HepG2 (cell line): ENCODE data around the gene HEPACAM. TPM values are rescaled to one million over a fixed set of nuclear protein-coding genes. Genes with fewer than 3 reads are reported as not detected.
A peak's percentile ranks its signal among the peaks of the same experiment; 100 is the strongest.

Experiments
- ATF6 ChIP-seq: sonication (generic); formaldehyde crosslinking; conservative IDR thresholded peaks from 2 replicates; pipeline ENCODE4 v1.4.0; 2020; ENCODE audit warnings: missing genetic modification reagents
- BCLAF1 ChIP-seq: fragments of 450-650 bp; IDR thresholded peaks from 2 replicates; pipeline ENCODE4 v1.6.1; 2017; ENCODE audit warnings: mild to moderate bottlenecking
- HNF1B ChIP-seq: sonication (generic); formaldehyde crosslinking; IDR thresholded peaks from 2 replicates; pipeline ENCODE4 v1.5.1; 2020; ENCODE audit warnings: mild to moderate bottlenecking, moderate library complexity, missing genetic modification reagents
- KAT2B ChIP-seq: fragments of 150-350 bp; IDR thresholded peaks from 2 replicates; pipeline ENCODE4 v1.6.1; 2014; ENCODE audit warnings: low read depth, low read length, borderline replicate concordance
- MIXL1 ChIP-seq: IDR thresholded peaks from 2 replicates; pipeline ENCODE4 v1.6.1; 2016
- POLR2AphosphoS5 ChIP-seq: IDR thresholded peaks from 2 replicates; pipeline ENCODE4 v1.6.1; 2012; ENCODE audit warnings: low read depth, low read length
- TCF7L2 ChIP-seq: IDR thresholded peaks from 2 replicates; pipeline ENCODE4 v1.6.1; 2011; ENCODE audit warnings: mild to moderate bottlenecking, low read depth, low read length, moderate library complexity
- TFE3 ChIP-seq: IDR thresholded peaks from 2 replicates; pipeline ENCODE4 v1.6.1; 2016
- ZNF224 ChIP-seq: sonication (generic); formaldehyde crosslinking; IDR thresholded peaks from 2 replicates; pipeline ENCODE4 v1.5.0; 2020; ENCODE audit warnings: mild to moderate bottlenecking, missing genetic modification reagents
- ZNF343 ChIP-seq: sonication (generic); formaldehyde crosslinking; IDR thresholded peaks from 2 replicates; pipeline ENCODE4 v1.4.0; 2020; ENCODE audit warnings: mild to moderate bottlenecking, missing genetic modification reagents
- ZNF607 ChIP-seq: sonication (generic); formaldehyde crosslinking; IDR thresholded peaks from 2 replicates; pipeline ENCODE4 v1.5.1; 2020; ENCODE audit warnings: missing genetic modification reagents, mild to moderate bottlenecking, borderline replicate concordance
- ZNF878 ChIP-seq: sonication (generic); formaldehyde crosslinking; IDR thresholded peaks from 2 replicates; pipeline ENCODE4 v1.8.1; 2023; ENCODE audit warnings: mild to moderate bottlenecking, missing genetic modification reagents, moderate library complexity
- polyA plus RNA-seq, 8 experiments: library from polyadenylated mRNA; depleted of rRNA in 3 of 8; stranded (reverse) in 7 of 8; unstranded in 1 of 8; fragments of >200 nt; fragmentation: Illumina TruSeq in 4 of 8; extraction: Trizol in 4 of 8; gene quantifications; 2 replicates each; pipeline versions ENCODE4 v1.2.1 to v1.2.3, GENCODE V29; 2011 to 2016; ENCODE audit warnings: low read depth in 4 of 8, missing spikeins in 1 of 8, mixed read lengths in 1 of 8; ENCODE audit not compliant: insufficient read depth in 1 of 8
- total RNA-seq, 5 experiments: library from RNA; depleted of rRNA; stranded (reverse); fragments of >200 nt; fragmentation: Illumina TruSeq; extraction: Trizol; gene quantifications; 2 replicates each; pipeline ENCODE4 v1.2.3, GENCODE V29; 2016; ENCODE audit warnings: low read depth in 1 of 5

Gene HEPACAM
- total and polyA plus RNA-seq, 2 of the 13 experiments (the other 11 are each of a cell fraction or from before 2014, with no cell fraction given) = 66.9 to 121 TPM

- TF ChIP-seq ZNF224 (CRISPR knock-in tag) = no peak
- TF ChIP-seq HNF1B = no peak
- no peak for TF ChIP-seq KAT2B
- TF ChIP-seq ATF6 = 0 out of 2 replicates have a peak, but pooled peaks have one; percentile 0
- no peak for TF ChIP-seq ZNF607
- TF ChIP-seq POLR2AphosphoS5 = no peak
- no peak for TF ChIP-seq ZNF343
- no peak for TF ChIP-seq BCLAF1
- TF ChIP-seq TFE3 (CRISPR knock-in tag) = no peak
- TF ChIP-seq MIXL1 (CRISPR knock-in tag) = no peak
- no peak for TF ChIP-seq TCF7L2
- TF ChIP-seq ZNF878 (CRISPR knock-in tag) = peak; percentile 11; the same call in 1 of the 2 replicates
Observed at GRCh38 chr11:124943254-124943616, 7.4 kb upstream of the HEPACAM start (continued).
